ENCODE results near the gene KRT9. TPM values are rescaled to one million over a fixed set of nuclear protein-coding genes. Genes with fewer than 3 reads are reported as not detected.

Gene KRT9
- total and polyA plus RNA-seq, 10 of the 15 experiments (the other 5 are each of a cell fraction or from before 2014, with no cell fraction given) = not detected

DNA sequence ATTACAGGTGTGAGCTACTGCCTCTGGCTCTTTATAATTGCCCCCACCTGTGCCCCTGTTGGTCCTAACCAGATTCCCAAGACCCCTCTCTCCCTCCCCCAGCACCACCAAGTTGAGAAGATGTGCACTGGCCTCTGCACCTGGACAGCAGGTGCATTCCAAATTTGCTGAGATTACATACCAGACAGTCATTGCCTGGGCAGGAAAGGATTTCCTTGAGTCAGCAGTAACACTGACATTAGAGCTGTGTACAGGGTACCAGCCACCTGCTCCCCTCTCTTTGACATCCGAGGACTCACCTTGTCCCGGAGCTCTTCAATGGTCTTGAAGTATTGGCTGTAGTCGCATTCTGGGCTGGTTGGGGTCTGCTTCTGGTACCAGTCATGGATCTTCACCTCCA, 53.8 kb downstream of the KRT9 start:
- no peak for FAIRE-seq
- BruUV-seq (replicated peaks) = no TSS peak
- 0% methylated on average over 3 of the region's 3 CpGs for WGBS (ENCODE audit: insufficient coverage, insufficient replicate concordance, low lambda C conversion rate, missing lambda C conversion rate)
- Histone ChIP-seq H3K4me3 (no peak overlapping the region), H3K9ac (ENCODE audit: control insufficient read depth, insufficient read depth, low read length) (no peak overlapping the region), H3K27me3 (replicated peaks in 1 of 2; ENCODE audit: control insufficient read depth in 2 of 2, insufficient read depth in 2 of 2, low read length in 1 of 2) (no peaks in the 10 kb centered on the region; a peak in 1 of 4 replicates), H4K20me1 (ENCODE audit: control insufficient read depth, insufficient read depth) (no peaks in the 10 kb centered on the region), H2AFZ (ENCODE audit: control insufficient read depth, low read depth, low read length) (no peak overlapping the region), H3K79me2 (ENCODE audit: control insufficient read depth, insufficient read depth, low read length) (no peaks in the 10 kb centered on the region), H3K4me1 (ENCODE audit: control insufficient read depth, insufficient read depth, low read length) (no peaks in the 10 kb centered on the region), H3K4me2 (ENCODE audit: control insufficient read depth, insufficient read depth) (no peak overlapping the region), H3K9me3 (replicated peaks; ENCODE audit: control insufficient read depth, insufficient read depth, low read length) (no peaks in the 10 kb centered on the region), H3K36me3 (ENCODE audit: control insufficient read depth in 2 of 2, insufficient read depth in 2 of 2, low read length in 1 of 2) (no peaks in the 10 kb centered on the region), H3K27ac (ENCODE audit: control insufficient read depth, insufficient read depth) (no peak overlapping the region)
- in situ Hi-C loops (cut with MboI) = no loop called here
- intact Hi-C loops (cut with micrococcal nuclease; ENCODE audit: unreplicated experiment) = no loop called here
- no peak for TF ChIP-seq CREB1 (IDR thresholded peaks at IDR 0.05; ENCODE audit: low read depth)
- TF ChIP-seq ASH2L (IDR thresholded peaks at IDR 0.05; ENCODE audit: borderline replicate concordance, low read depth) = no peak
- no peak for TF ChIP-seq ZNF274 (IDR thresholded peaks at IDR 0.05; ENCODE audit: insufficient read depth, insufficient read length)
- TF ChIP-seq, protein P1, sequence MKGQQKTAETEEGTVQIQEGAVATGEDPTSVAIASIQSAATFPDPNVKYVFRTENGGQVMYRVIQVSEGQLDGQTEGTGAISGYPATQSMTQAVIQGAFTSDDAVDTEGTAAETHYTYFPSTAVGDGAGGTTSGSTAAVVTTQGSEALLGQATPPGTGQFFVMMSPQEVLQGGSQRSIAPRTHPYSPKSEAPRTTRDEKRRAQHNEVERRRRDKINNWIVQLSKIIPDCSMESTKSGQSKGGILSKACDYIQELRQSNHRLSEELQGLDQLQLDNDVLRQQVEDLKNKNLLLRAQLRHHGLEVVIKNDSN (IDR thresholded peaks at IDR 0.05; ENCODE audit: borderline replicate concordance, extremely low read length, insufficient read depth, low read depth, low read length) = no peak
- no peak for TF ChIP-seq SIN3A (IDR thresholded peaks at IDR 0.05; ENCODE audit: low read depth, low read length)
- no peak for TF ChIP-seq ZNF384 (IDR thresholded peaks at IDR 0.05; ENCODE audit: borderline replicate concordance, low read depth, low read length)
- no peak for DNase-seq (ENCODE audit: low read depth, low spot score)
- ATAC-seq = no peak
- SMC1A ChIA-PET (ENCODE audit: uncharacterized antibody, unreplicated experiment) = no interaction called here
- RAD21 ChIA-PET (ENCODE audit: unreplicated experiment) = no interaction called here
- CTCF ChIA-PET = no interaction called here
- POLR2A ChIA-PET = no interaction called here

- Histone ChIP-seq H3K27ac (ENCODE audit: control insufficient read depth, insufficient read depth) (no peak overlapping the region), H3K79me2 (ENCODE audit: control insufficient read depth, insufficient read depth, low read length) (no peaks in the 10 kb centered on the region), H3K9ac (ENCODE audit: control insufficient read depth, insufficient read depth, low read length) (no peak overlapping the region), H3K36me3 (ENCODE audit: control insufficient read depth in 2 of 2, insufficient read depth in 2 of 2, low read length in 1 of 2) (no peaks in the 10 kb centered on the region), H3K4me1 (ENCODE audit: control insufficient read depth, insufficient read depth, low read length) (no peaks in the 10 kb centered on the region), H3K9me3 (replicated peaks; ENCODE audit: control insufficient read depth, insufficient read depth, low read length) (no peaks in the 10 kb centered on the region), H2AFZ (ENCODE audit: control insufficient read depth, low read depth, low read length) (no peak overlapping the region), H3K4me2 (ENCODE audit: control insufficient read depth, insufficient read depth) (no peak overlapping the region), H4K20me1 (ENCODE audit: control insufficient read depth, insufficient read depth) (no peaks in the 10 kb centered on the region), H3K27me3 (replicated peaks in 1 of 2; ENCODE audit: control insufficient read depth in 2 of 2, insufficient read depth in 2 of 2, low read length in 1 of 2) (no peaks in the 10 kb centered on the region; a peak in 2 of 4 replicates), H3K4me3 (no peak overlapping the region)
- FAIRE-seq (no peak), ATAC-seq (no peak), DNase-seq (ENCODE audit: low read depth, low spot score) (no peak)
- BruUV-seq (replicated peaks) = no TSS peak
- SMC1A ChIA-PET (ENCODE audit: uncharacterized antibody, unreplicated experiment) = no interaction called here
- POLR2A ChIA-PET = interaction anchor here (0.5 kb wide), 1 partner anchor 9 kb away, joined by 3 read pairs; no protein-coding TSS in a partner anchor
- CTCF ChIA-PET = interaction anchor here (1.5 kb wide), 1 partner anchor 32 kb away, joined by 4 read pairs; no protein-coding TSS in a partner anchor
- in situ Hi-C loops (cut with MboI) = no loop called here
- 63% methylated on average over 14 of the region's 14 CpGs for WGBS (ENCODE audit: insufficient coverage, insufficient replicate concordance, low lambda C conversion rate, missing lambda C conversion rate)
- RAD21 ChIA-PET (ENCODE audit: unreplicated experiment) = no interaction called here
- intact Hi-C loops (cut with micrococcal nuclease; ENCODE audit: unreplicated experiment) = no loop called here
- TF ChIP-seq, protein P1 (IDR thresholded peaks at IDR 0.05; ENCODE audit: borderline replicate concordance, extremely low read length, insufficient read depth, low read depth, low read length) = no peak
- TF ChIP-seq HDAC2 (IDR thresholded peaks at IDR 0.05) (no peak), YBX1 (IDR thresholded peaks at IDR 0.05) (no peak), MYB (IDR thresholded peaks at IDR 0.05; ENCODE audit: borderline replicate concordance, low read depth, low read length) (no peak), ZZZ3 (IDR thresholded peaks at IDR 0.05; ENCODE audit: control insufficient read depth, insufficient read length, low read depth) (no peak), STAT3 (IDR thresholded peaks at IDR 0.05; ENCODE audit: low read depth, low read length) (no peak), RB1 (IDR thresholded peaks at IDR 0.05; ENCODE audit: borderline replicate concordance) (no peak), NBN (IDR thresholded peaks at IDR 0.05) (no peak), HSF1 (IDR thresholded peaks at IDR 0.05; ENCODE audit: low read depth, low read length) (no peak), MTA3 (IDR thresholded peaks at IDR 0.05; ENCODE audit: borderline replicate concordance, low read length) (no peak), NFXL1 (IDR thresholded peaks at IDR 0.05; ENCODE audit: borderline replicate concordance) (no peak), IRF4 (IDR thresholded peaks at IDR 0.05; ENCODE audit: low read depth, low read length) (no peak), CHD4 (IDR thresholded peaks at IDR 0.05) (no peak)
These were observed 55.0 kb downstream of the KRT9 start for GRCh38 chr17:41516830-41517283.
